ENCODE measurements around the gene WTAP.
A peak's percentile ranks its signal among the peaks of the same experiment; 100 is the strongest.

The WTAP gene

GRCh38 chr6:159726918-159727716 is at the start of gene WTAP:
TSS of gene WTAP (plus strand) at chr6:159727506. CDS start at chr6:159736266, 8,760 bp downstream.
- Mint-ChIP-seq H3K9me3 (peaks cover 5% of the 10 kb centered on the region), H3K27me3 (no peaks in the 10 kb centered on the region), H3K27ac (ENCODE audit: low read depth) (peak within 1 kb of the TSS; percentile 97), H3K36me3 (ENCODE audit: insufficient read depth) (peaks cover 36% of the 10 kb centered on the region), H3K4me1 (peaks cover 42% of the 10 kb centered on the region), H3K4me3 (peak within 1 kb of the TSS; percentile 95)
- DNase-seq (ENCODE audit: low spot score in 2 of 2) (peak; percentile 89 to 93), ATAC-seq (replicated peaks; ENCODE audit: extremely low read depth, poor library complexity, severe bottlenecking) (peak; percentile 85)

GRCh38 chr6:159677506-159678165 is 49.7 kb upstream of the WTAP start:
- DNase-seq (ENCODE audit: low spot score in 2 of 2) (no peak), ATAC-seq (replicated peaks; ENCODE audit: extremely low read depth, poor library complexity, severe bottlenecking) (no peak)
- Mint-ChIP-seq H3K4me3 (no peak overlapping the region), H3K4me1 (peaks cover 20% of the 10 kb centered on the region), H3K27ac (ENCODE audit: low read depth) (no peak overlapping the region), H3K36me3 (ENCODE audit: insufficient read depth) (peaks cover 17% of the 10 kb centered on the region), H3K27me3 (no peaks in the 10 kb centered on the region), H3K9me3 (no peaks in the 10 kb centered on the region)

- Mint-ChIP-seq H3K27ac (ENCODE audit: low read depth) (no peak overlapping the region), H3K36me3 (ENCODE audit: insufficient read depth) (peaks cover 22% of the 10 kb centered on the region), H3K9me3 (no peaks in the 10 kb centered on the region), H3K27me3 (no peaks in the 10 kb centered on the region), H3K4me1 (peaks cover 16% of the 10 kb centered on the region), H3K4me3 (no peak overlapping the region)
- ATAC-seq (replicated peaks; ENCODE audit: extremely low read depth, poor library complexity, severe bottlenecking) (no peak), DNase-seq (ENCODE audit: low spot score in 2 of 2) (no peak)
These were observed 48.7 kb upstream of the WTAP start for GRCh38 chr6:159678574-159678973.

- no peak overlapping the region for H3K4me3 Mint-ChIP-seq
- H3K27ac Mint-ChIP-seq (ENCODE audit: low read depth) = no peak overlapping the region
These were observed 47.9 kb upstream of the WTAP start for GRCh38 chr6:159679091-159680077.

GRCh38 chr6:159680104-159680503 is 47.2 kb upstream of the WTAP start:
- peaks cover 29% of the 10 kb centered on the region for H3K36me3 Mint-ChIP-seq (ENCODE audit: insufficient read depth)
- no peak for DNase-seq (ENCODE audit: low spot score in 2 of 2)
- peaks cover 11% of the 10 kb centered on the region for H3K4me1 Mint-ChIP-seq
- no peak overlapping the region for H3K27ac Mint-ChIP-seq (ENCODE audit: low read depth)
- H3K27me3 Mint-ChIP-seq = no peaks in the 10 kb centered on the region
- no peak for ATAC-seq (replicated peaks; ENCODE audit: extremely low read depth, poor library complexity, severe bottlenecking)
- no peak overlapping the region for H3K4me3 Mint-ChIP-seq
- H3K9me3 Mint-ChIP-seq = no peaks in the 10 kb centered on the region

More at GRCh38 chr6:159679091-159680077, 47.9 kb upstream of the WTAP start:
- H3K36me3 Mint-ChIP-seq (ENCODE audit: insufficient read depth) = peaks cover 25% of the 10 kb centered on the region
- no peak for ATAC-seq (replicated peaks; ENCODE audit: extremely low read depth, poor library complexity, severe bottlenecking)
- H3K4me1 Mint-ChIP-seq = peaks cover 11% of the 10 kb centered on the region
- no peak for DNase-seq (ENCODE audit: low spot score in 2 of 2)
- no peaks in the 10 kb centered on the region for H3K27me3 Mint-ChIP-seq
- no peaks in the 10 kb centered on the region for H3K9me3 Mint-ChIP-seq

GRCh38 chr6:159681191-159681880 is 46.0 kb upstream of the WTAP start:
- H3K27me3 Mint-ChIP-seq = no peaks in the 10 kb centered on the region
- no peak overlapping the region for H3K4me3 Mint-ChIP-seq
- peaks cover 40% of the 10 kb centered on the region for H3K36me3 Mint-ChIP-seq (ENCODE audit: insufficient read depth)
- peak overlapping the region; percentile 54 for H3K27ac Mint-ChIP-seq (ENCODE audit: low read depth)
- peaks cover 11% of the 10 kb centered on the region for H3K4me1 Mint-ChIP-seq
- H3K9me3 Mint-ChIP-seq = no peaks in the 10 kb centered on the region
- DNase-seq (ENCODE audit: low spot score in 2 of 2) = no peak
- no peak for ATAC-seq (replicated peaks; ENCODE audit: extremely low read depth, poor library complexity, severe bottlenecking)

GRCh38 chr6:159682295-159682694 is 45.0 kb upstream of the WTAP start:
- ATAC-seq (replicated peaks; ENCODE audit: extremely low read depth, poor library complexity, severe bottlenecking) = no peak
- Mint-ChIP-seq H3K27ac (ENCODE audit: low read depth) (no peak overlapping the region), H3K27me3 (no peaks in the 10 kb centered on the region), H3K4me3 (no peak overlapping the region), H3K4me1 (peaks cover 11% of the 10 kb centered on the region), H3K36me3 (ENCODE audit: insufficient read depth) (peaks cover 48% of the 10 kb centered on the region), H3K9me3 (no peaks in the 10 kb centered on the region)
- DNase-seq (ENCODE audit: low spot score in 2 of 2) = no peak

- H3K36me3 Mint-ChIP-seq (ENCODE audit: insufficient read depth) = peaks cover 52% of the 10 kb centered on the region
- DNase-seq (ENCODE audit: low spot score in 2 of 2) (no peak), ATAC-seq (replicated peaks; ENCODE audit: extremely low read depth, poor library complexity, severe bottlenecking) (no peak)
- H3K4me1 Mint-ChIP-seq = peaks cover 11% of the 10 kb centered on the region
- H3K4me3 Mint-ChIP-seq = no peak overlapping the region
- no peaks in the 10 kb centered on the region for H3K9me3 Mint-ChIP-seq
- H3K27me3 Mint-ChIP-seq = no peaks in the 10 kb centered on the region
- no peak overlapping the region for H3K27ac Mint-ChIP-seq (ENCODE audit: low read depth)
These were observed 44.5 kb upstream of the WTAP start for GRCh38 chr6:159682810-159683209.

GRCh38 chr6:159684013-159684304 is 43.3 kb upstream of the WTAP start:
- Mint-ChIP-seq H3K4me1 (peaks cover 19% of the 10 kb centered on the region), H3K9me3 (no peaks in the 10 kb centered on the region), H3K4me3 (no peak overlapping the region), H3K36me3 (ENCODE audit: insufficient read depth) (peaks cover 57% of the 10 kb centered on the region), H3K27ac (ENCODE audit: low read depth) (no peak overlapping the region), H3K27me3 (no peaks in the 10 kb centered on the region)
- DNase-seq (ENCODE audit: low spot score in 2 of 2) (no peak), ATAC-seq (replicated peaks; ENCODE audit: extremely low read depth, poor library complexity, severe bottlenecking) (no peak)

GRCh38 chr6:159686040-159686439 is 41.3 kb upstream of the WTAP start:
- DNase-seq (ENCODE audit: low spot score in 2 of 2) = no peak
- Mint-ChIP-seq H3K27ac (ENCODE audit: low read depth) (no peak overlapping the region), H3K36me3 (ENCODE audit: insufficient read depth) (peaks cover 50% of the 10 kb centered on the region), H3K4me1 (peaks cover 21% of the 10 kb centered on the region), H3K9me3 (no peaks in the 10 kb centered on the region), H3K27me3 (no peaks in the 10 kb centered on the region), H3K4me3 (no peak overlapping the region)
- ATAC-seq (replicated peaks; ENCODE audit: extremely low read depth, poor library complexity, severe bottlenecking) = no peak

- H3K4me3 Mint-ChIP-seq = no peak overlapping the region
- H3K9me3 Mint-ChIP-seq = no peaks in the 10 kb centered on the region
- H3K36me3 Mint-ChIP-seq (ENCODE audit: insufficient read depth) = peaks cover 48% of the 10 kb centered on the region
- no peaks in the 10 kb centered on the region for H3K27me3 Mint-ChIP-seq
- no peak overlapping the region for H3K27ac Mint-ChIP-seq (ENCODE audit: low read depth)
- no peak for ATAC-seq (replicated peaks; ENCODE audit: extremely low read depth, poor library complexity, severe bottlenecking)
- H3K4me1 Mint-ChIP-seq = peaks cover 22% of the 10 kb centered on the region
- DNase-seq (ENCODE audit: low spot score in 2 of 2) = no peak
These were observed 40.6 kb upstream of the WTAP start for GRCh38 chr6:159686703-159687102.

- H3K27ac Mint-ChIP-seq (ENCODE audit: low read depth) = no peak overlapping the region
- DNase-seq (ENCODE audit: low spot score in 2 of 2) (no peak), ATAC-seq (replicated peaks; ENCODE audit: extremely low read depth, poor library complexity, severe bottlenecking) (no peak)
- no peaks in the 10 kb centered on the region for H3K27me3 Mint-ChIP-seq
- peaks cover 52% of the 10 kb centered on the region for H3K36me3 Mint-ChIP-seq (ENCODE audit: insufficient read depth)
- no peak overlapping the region for H3K4me3 Mint-ChIP-seq
- H3K9me3 Mint-ChIP-seq = no peaks in the 10 kb centered on the region
- H3K4me1 Mint-ChIP-seq = peaks cover 26% of the 10 kb centered on the region
These were observed 40.0 kb upstream of the WTAP start for GRCh38 chr6:159687341-159687740.
